HTR-8/SVneo (cell line): ENCODE measurements around the gene CCDC174.
"Not testable (repeated sequence)": the region's sequence is repeated elsewhere in the genome, so short reads cannot be mapped to it uniquely, and the experiment has no call there.

Experiments
- DNase-seq: peaks from one replicate; pipeline ENCODE4 v3.0.0; 2011; ENCODE audit warnings: low spot score, mixed read lengths; ENCODE audit not compliant: insufficient read length
- FAIRE-seq: peaks from 2 replicates; lab custom pipeline; 2011; peaks lifted over from hg19 to GRCh38; lab: Jason Lieb, UNC

The CCDC174 gene

DNA sequence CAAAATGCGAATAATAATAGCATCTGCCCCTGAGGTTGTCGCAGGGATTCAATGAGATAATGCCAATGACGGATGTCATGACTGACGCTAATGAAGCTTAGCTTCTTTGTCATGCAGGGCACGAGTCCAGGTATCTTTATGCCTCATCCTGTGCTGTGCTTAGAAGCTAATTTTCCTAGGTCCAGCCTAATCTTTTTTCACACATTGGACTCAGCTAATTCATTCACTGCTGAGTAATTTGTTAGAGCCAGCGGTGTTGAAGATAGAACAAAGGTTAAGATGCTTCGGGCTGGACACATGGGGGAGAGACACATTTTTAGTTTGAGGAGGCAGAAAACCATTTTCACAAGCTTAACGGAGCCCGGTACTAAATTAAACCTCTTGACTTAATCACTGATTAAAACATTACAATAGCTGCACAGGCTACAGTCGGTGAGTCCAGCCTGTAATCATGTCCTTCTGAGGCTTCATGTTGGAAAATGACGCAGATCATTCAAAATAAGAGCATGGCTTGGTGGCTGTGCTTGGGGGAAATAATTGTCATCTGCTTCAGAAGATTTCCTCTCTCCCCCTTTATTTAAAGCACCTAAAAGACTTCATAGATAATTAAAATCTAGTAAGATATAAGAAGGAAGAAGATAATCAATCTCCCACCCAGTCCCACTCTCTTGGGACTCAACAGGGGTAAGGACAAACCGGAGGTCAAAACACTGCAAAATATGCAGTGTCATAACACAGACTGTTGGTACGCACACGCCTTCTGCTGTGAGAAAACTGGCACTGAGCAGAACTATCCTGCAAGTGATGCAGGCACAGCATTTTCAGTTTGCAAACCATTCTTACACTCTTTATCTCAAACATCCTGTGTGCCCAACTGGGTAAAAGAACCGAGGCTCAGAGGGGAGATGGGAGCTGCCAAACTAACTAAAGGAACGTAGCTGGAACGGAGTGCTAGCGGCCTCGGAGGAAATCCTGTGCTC, 3.3 kb upstream of the CCDC174 start:
- FAIRE-seq (no peak), DNase-seq (no peak)

DNA sequence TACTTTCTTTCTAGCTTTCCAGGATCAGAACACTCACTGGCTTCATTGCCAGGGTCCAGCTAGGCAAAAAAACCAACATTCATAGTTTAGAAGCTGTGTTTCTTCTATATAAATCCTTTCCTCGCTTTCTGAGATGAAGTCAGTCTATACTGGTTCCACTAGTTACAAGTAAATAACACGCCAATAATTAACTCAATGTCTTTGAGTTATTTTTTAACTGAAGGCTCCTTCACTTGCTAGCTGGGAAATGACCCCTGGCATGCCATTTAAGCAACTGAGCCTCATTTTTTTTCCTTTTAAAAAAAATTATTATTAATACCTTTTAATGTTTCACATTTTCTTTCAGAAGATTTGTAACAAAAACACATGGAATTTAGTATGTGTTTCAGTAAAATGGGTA, 2.1 kb upstream of the CCDC174 start:
- DNase-seq (no peak), FAIRE-seq (no peak)

DNA sequence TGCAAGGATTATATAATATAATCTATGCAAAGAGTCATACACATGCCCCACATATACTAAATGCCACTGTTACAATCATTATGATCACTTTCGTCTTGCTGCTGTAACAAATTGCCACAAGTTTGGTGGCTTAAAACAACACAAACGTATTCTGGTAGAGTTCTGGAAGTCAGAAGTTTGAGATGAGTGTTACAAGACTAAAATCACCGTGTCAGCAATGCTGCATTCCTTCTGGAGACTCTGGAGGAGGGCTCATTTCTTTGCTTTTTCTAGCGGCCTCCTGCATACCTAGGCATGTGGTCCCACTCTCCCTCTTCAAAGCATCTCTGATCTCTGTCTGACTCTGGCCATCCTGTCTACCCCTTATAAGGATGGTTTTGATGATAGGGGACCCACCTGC, 1.4 kb upstream of the CCDC174 start:
- DNase-seq (no peak), FAIRE-seq (no peak)

DNA sequence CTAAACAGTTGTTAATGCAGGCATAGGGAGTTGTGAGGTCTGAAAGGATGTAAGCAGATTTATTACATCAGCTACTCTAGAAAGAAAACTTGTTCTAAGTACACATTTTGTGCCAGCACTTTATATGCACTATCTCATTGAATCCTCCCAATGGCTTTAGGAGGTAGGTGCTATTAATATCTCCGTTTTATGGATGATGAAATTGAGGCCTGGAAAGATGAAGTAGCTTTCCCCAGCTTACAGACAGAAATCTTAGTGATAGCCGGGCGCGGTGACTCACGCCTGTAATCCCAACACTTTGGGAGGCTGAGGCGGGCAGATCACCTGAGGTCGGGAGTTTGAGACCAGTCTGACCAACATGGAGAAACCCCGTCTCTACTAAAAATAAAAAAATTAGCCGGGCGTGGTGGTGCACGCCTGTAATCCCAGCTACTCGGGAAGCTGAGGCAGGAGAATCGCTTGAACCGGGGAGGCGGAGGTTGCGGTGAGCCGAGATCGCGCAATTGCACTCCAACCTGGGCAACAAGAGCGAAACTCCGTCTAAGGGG, 872 bp downstream of the CCDC174 start:
- FAIRE-seq, DNase-seq: not testable (repeated sequence)

DNA sequence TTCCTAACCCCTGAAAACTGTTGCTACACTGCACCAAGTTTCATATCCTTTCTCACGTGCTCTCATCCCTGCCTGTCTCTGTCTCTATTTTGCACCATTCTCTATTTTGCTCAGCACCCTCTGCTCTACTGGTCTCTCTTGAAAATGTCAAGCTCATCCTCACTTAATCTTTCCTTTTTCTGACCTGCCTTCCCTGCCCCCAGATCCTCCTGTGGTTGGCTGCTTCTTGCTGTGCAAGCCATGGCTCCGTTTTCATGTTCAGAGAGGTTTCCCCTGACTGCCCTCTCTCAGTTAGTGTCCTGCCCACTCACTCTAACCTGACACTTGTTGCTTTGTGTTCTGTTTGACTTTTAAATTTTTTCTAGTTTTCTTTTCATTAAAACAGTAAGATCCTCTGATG, 6.0 kb downstream of the CCDC174 start:
- no peak for FAIRE-seq
- no peak for DNase-seq

GRCh38 chr3:14658978-14659377, 7.4 kb downstream of the CCDC174 start:
- no peak for FAIRE-seq
- DNase-seq = no peak

DNA sequence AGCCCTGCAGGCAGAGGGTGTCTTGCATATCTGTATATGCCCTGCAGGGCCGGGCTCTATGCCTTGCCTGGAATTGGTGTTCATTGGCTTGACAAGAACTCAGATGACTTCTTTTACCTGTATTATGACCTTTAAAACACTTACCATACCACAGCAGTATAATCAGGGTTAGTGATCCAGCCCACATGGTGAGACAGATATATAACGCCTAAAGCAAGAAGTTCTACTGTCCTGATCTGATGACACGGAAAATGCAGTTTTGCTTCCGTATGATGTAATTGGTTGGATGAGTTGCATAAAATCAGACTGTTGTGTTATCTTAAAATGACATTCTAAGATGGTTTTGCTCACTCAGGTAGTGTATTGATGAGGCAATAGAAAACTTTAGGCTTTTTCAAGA, 9.4 kb downstream of the CCDC174 start:
- FAIRE-seq (no peak), DNase-seq (no peak)

DNA sequence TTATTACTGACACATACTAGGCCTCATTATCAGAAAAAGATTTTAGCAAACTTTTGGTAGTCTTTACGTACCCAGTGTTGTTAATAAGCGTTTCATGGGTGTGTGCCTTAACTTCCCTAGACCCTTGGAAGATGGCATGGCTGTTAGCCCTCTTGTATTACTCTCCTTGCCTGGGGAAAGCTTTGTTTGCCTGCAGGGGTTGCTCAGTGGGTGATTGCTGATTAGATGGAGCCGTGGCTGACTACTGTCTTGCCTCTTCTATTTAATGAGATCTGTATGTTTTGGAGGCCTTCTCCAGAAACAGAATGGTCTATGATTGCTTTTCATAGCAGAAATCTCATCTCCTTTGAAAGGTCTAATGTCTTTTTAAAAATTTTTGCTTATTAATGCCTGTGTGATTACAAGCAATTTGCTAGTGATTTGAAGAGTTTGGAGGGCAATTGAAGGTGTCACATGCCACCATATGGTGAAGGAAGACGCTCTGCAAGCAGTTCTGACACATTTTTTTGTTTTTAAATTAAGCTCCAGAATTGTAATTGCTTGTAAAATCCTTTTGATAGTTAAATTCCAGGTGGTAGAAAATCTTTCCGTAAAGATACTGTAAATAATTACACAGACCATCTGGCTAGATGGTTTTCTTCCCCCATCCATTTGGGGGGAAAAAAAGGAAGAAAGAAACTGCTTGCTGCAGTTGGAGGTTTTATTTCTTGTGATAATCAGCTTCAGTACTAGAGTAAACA, 12.0 kb downstream of the CCDC174 start:
- no peak for FAIRE-seq
- no peak for DNase-seq

DNA sequence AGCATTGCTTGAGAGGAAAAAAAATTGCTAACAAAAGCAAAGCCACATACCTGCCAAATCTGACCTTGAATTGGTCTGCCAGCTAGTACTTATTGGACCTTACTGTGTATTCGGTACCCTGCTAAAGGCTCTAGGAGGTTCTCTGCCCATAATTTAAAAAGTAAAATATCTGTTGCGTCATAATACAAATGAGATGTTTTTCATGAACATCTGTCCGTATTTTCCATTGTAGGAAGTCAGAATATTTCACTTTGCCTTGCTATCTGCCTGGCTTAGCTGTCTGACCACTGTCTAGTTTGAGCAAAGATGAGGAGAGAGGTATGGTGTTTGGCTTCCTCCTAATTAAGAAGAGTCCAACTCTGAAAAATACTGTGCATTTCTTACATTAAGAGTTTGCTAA, 12.6 kb downstream of the CCDC174 start:
- DNase-seq (no peak), FAIRE-seq (no peak)

DNA sequence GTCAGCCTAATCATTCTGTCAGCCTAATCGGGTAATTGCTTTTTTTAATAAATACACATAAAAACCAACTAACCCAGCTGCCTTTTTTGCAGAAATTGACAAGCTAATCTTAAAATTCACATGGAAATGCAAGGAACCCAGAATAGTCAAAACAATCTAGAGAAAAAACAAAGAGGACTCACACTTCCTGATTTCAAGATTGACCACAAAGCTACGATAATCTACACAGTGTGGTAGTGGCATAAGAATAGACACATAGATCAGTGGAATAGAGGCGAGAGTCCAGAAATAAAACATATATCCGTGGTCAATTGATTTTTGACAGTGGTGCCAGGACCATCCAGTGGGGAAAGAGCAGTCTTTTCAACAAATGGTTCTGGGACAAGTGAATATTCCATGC, 21.0 kb downstream of the CCDC174 start:
- DNase-seq = no peak
- FAIRE-seq = no peak

GRCh38 chr3:14674841-14675240, 23.3 kb downstream of the CCDC174 start, which contains the start of gene C3orf20:
Gene C3orf20 (plus strand): TSS chr3:14675141. CDS start chr3:14682714, 7,573 bp downstream.
- no peak for FAIRE-seq
- no peak for DNase-seq

- DNase-seq = no peak
- no peak for FAIRE-seq
Measured at GRCh38 chr3:14676881-14677280, 25.3 kb downstream of the CCDC174 start.

GRCh38 chr3:14678015-14678503, 26.5 kb downstream of the CCDC174 start:
- DNase-seq = no peak
- FAIRE-seq = no peak

DNA sequence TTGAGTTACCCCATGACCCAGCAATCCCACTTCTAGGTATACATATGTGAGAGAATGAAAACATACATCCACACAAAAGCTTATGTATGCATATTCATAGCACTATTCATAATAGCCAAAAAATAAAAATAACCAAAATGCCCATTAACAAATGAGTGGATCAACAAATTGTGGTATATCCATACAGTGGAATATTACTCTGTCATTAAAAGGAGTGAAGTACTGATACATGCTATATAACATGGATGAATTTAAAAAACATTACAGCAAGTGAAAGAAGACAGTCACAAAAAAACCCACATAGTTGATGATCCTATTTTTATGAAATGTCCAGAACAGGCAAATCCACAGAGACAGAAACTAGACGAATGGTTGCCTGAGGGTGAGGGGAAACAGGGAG, 28.6 kb downstream of the CCDC174 start:
- DNase-seq (no peak), FAIRE-seq (no peak)

GRCh38 chr3:14680716-14681115, 29.2 kb downstream of the CCDC174 start:
- DNase-seq (no peak), FAIRE-seq (no peak)

- DNase-seq (no peak), FAIRE-seq (no peak)
Measured at GRCh38 chr3:14684447-14684846, 32.9 kb downstream of the CCDC174 start.

- FAIRE-seq (no peak), DNase-seq (no peak)
Measured at GRCh38 chr3:14685179-14685578, 33.6 kb downstream of the CCDC174 start.

DNA sequence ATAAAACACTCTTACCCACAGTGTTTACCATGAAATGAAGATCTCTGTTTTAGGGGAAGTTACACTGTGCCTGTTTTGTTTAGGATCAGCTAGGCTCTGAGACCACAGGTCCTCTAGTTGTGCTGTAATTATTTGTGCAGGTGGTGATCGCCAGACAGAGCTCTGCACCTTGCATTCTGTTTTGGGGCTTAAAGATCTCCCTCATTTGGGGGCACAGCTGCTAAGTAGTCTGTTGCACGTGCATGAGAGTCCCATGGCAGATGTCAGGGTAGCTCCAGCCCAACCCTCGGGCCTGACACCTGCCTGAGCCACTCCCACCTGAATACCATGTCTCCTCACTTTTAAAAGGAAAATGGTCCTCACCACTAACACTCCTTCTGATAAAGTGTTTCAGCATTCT, 35.8 kb downstream of the CCDC174 start:
- FAIRE-seq (no peak), DNase-seq (no peak)

- FAIRE-seq = no peak
- no peak for DNase-seq
Measured at GRCh38 chr3:14688525-14688924, 37.0 kb downstream of the CCDC174 start.

DNA sequence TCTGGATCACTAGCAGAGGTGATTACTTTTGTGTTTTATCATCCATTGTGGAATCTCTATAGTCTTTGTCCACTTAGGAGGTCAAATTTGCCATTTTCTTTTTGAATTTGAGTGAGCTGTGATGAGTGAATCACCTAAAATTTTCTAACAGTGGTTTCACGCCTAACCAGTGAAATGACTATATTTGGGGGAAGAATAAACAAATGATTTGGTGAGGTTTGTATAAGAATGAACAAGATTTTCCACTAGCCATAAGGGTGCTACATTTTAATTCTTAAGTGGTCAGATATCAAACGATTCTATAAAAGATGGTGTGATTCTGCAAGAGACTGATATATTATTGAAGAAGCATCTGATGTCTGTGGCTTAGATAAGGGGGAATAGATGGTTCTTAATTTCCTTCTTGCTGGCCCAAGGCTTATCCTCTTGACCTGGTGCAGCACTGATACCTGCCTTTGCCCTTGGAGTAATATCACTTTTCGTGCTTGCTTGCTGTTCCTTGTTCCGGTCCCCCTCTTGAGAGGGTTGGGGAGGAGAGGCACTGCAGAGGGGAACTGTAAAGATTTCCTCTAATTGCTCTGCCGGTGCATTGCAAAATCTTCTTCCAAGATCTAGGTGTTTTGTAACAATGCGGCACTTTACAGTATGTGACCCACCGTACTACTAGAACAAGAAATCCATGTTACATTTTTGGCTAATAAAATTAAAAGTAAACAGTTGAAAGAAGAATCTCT, 37.9 kb downstream of the CCDC174 start:
- no peak for FAIRE-seq
- no peak for DNase-seq
